Inferior parietal cortex (tissue), 1 donor: ENCODE measurements around the gene C9orf153.
"Not testable (repeated sequence)": the region's sequence is repeated elsewhere in the genome, so short reads cannot be mapped to it uniquely, and the experiment has no call there.

Experiments used
- DNase-seq: peaks from one replicate; pipeline ENCODE4 v3.0.0-alpha.2; 2016; ENCODE audit errors: extremely low spot score

The C9orf153 gene

DNA sequence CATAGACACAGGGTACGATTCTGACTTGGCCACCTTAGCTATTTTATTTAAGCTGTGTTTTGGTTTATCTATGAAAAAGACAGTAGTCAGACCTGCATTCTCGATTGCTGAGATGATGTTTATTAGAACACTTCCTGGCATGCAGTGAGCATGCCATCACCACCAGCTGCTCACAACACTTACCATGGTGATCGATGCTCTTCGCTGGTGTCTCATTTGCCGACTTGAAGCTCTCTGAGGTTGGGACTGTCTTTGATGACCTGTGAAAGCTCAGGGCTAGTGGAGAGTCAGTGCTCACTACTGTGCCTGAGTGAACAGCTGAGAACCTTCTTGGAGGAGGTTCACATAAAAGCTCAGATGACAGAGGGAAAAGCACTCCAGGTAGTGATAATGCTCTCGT, 4.4 kb upstream of the C9orf153 start:
- DNase-seq, result no peak

DNA sequence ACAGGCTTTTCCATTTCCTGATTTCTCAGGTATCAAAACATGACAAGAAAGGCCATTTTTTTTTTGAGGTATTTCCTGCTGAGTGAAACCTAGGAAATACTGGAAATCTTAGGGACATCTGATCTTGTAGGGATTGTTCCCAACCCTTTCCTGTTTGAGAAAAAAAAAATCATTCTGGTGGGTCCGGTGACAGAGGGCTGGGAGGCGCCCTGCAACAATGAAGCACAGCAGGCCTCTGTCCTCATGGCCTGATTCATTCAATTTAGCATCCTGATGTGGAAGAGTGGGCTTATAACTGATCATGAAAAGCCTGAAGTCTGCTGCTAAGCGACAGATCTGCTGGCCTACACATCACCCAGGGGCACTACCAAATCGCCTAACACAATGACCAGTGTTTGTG, 3.0 kb upstream of the C9orf153 start:
- DNase-seq, result no peak

DNA sequence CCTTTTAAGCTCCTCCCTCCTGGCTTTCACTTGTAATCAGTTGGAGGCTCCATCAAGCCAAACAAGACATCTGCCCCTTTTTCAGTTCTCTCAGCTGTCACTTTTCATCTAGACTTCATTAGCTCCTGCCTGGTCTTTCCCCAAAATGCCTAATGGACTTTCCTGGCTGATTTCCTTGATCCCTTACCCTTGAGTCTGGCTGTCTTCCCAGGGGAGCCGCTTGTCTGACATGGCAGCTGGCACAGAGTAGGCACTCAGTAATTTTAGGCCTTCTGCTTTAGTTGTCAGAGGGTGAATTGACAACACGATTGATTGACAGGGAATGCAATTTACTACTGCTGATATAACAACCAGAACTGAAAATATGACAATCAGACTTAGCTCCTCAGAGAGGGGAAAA, 2.1 kb downstream of the C9orf153 start:
- DNase-seq, result no peak

DNA sequence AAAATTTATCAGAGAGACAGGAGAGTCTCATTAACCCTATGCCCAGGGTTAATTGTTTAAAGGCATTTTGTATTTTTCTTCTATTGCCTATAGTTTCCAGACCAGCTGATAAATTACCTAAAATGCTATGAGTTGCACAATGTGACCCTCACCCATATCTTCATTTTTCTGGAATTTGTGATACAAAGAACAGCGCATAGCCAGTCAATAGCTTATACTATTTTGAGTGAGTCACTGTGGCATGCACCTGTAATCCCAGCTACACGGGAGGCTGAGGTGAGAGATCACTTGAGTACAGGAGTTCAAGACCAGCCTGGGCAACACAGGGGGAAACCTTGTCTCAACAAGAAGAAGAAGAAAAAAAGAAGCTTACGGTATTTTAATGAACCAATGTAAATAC, 2.8 kb downstream of the C9orf153 start:
- no peak for DNase-seq

DNA sequence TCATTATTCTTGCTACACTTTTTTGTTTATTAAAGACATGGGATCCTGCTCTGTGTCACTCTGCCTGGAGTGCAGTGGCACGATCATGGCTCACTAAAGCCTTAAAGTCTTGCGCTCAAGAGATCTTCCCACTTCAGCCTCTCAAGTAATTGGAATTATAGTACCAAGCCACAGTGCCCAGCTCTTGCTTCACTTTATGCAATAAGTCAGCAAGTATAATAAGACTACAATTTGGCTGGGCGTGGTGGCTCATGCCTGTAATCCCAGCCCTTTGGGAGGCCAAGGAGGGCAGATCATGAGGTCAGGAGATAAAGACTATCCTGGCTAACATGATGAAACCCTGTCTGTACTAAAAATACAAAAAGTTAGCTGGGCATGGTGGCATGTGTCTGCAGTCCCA, 5.9 kb downstream of the C9orf153 start:
- DNase-seq, result no peak

- no peak for DNase-seq
Observed at GRCh38 chr9:86252870-86253269, 6.6 kb downstream of the C9orf153 start.

DNA sequence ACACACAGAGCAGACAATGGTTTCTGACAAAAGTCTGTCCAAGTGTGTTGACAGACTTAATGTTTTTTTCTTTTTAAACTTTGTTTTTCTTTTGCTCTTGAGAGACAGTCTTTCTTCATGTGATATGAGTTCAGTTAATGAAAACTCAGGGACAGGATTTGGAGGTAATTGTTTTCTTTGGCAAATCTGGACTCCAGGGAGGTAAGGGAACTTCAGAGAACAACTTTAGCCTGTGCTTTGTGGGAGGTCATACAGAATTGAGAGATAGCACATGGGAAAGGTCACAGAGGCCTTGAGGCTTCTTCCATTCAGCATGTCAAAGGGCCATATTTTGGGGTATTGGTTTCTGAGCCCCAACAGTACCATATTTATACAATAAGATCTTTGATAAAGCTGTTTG, 9.3 kb downstream of the C9orf153 start:
- DNase-seq, result no peak

- no peak for DNase-seq
Observed at GRCh38 chr9:86248746-86249145, 10.7 kb downstream of the C9orf153 start.

DNA sequence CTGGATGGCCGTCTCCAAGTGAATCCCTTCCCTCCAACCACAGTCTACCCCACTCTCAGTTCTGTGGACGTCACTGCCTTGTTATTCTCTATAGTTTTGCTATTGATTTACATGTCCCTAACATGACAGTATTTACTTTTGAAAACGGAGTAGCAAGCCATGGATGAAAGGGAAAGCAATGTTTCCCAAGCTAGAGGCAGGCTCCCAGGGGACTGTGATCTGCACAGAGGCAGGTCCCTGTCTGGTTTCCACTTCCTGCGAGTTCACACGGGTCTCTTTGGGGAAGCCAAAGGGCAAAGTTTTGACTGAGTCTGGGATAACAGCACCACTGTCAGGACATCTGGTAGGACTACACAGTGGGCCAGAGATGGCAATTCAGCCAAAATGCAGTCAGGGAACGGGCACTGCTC, 12.7 kb downstream of the C9orf153 start:
- no peak for DNase-seq

- DNase-seq, result no peak
Observed at GRCh38 chr9:86242071-86242470, 17.4 kb downstream of the C9orf153 start.

- no peak for DNase-seq
Observed at GRCh38 chr9:86241216-86241615, 18.2 kb downstream of the C9orf153 start.

DNA sequence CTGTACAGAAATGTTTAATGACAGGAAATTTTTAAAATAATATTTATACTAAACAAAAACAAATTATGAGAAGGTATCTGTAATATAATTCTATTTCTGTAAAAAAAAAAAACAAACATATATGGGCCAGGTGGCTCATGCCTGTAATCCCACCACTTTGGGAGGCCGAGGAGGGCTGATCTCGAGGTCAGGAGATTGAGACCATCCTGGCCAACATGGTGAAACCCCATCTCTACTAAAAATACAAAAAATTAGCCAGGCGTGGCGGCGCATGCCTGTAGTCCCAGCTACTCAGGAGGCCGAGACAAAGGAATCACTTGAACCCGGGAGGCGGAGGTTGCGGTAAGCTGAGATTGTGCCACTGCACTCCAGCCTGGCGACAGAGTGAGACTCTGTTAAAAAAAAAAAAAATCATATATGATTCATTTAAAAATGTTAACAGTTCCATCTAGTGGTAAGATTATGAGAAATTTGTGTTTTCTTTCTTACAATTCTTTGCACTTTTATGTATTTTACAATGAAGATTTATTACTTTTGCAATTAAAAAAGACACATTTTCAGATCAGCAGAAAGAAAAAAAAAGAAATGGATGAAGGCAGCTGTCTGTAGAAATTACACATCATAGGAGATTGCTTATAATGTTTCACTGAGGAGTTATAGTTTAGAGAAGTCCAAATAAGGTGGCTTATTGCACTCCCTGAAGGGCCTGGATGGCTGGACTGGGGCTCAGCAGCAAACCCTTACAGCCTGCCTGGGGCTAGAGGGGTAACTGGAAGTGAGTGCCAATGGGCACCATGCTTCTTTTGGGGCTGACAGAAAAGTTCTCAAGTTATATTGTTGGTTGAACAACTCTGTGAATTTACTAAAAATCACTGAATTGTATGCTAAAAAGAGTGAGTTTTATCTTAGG, 20.3 kb downstream of the C9orf153 start:
- no peak for DNase-seq

DNA sequence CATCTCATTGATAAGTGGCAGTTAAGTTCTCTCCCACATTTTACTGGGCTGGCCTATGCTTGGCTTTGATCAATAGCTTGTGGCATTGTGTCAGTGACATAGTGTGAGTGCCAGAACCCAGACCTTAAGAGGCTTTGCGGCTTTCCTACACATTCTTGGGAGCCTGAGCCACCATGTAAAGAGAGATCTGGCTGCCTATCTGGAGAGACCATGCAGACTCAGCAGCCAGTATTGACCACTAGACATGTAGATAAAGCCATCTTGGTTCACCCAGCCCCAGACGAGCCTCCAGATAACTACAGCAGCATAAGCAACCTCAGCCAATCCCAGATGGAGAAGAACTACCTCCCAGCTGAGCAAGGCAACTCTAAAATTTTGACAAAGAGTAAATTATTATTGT, 28.6 kb downstream of the C9orf153 start:
- no peak for DNase-seq

- no peak for DNase-seq
Observed at GRCh38 chr9:86222667-86223066, 36.8 kb downstream of the C9orf153 start.

DNA sequence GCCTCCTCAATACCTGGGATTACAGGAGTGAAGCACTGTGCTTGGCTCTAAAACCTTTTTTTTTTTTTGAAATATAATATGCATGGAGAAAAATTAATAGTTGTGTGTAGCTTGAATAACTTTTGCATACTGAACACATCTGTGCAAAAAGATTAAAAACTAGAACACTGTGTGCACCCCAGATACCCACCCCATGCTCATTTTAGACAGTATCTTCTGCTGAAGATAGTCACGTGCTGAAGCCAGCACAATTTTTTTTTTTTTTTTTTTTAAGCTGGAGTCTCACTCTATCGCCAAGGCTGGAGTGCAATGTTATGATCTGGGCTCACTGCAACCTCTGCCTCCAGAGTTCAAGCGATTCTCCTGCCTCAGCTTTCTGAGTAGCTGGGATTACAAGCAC, 39.9 kb downstream of the C9orf153 start:
- no peak for DNase-seq

DNA sequence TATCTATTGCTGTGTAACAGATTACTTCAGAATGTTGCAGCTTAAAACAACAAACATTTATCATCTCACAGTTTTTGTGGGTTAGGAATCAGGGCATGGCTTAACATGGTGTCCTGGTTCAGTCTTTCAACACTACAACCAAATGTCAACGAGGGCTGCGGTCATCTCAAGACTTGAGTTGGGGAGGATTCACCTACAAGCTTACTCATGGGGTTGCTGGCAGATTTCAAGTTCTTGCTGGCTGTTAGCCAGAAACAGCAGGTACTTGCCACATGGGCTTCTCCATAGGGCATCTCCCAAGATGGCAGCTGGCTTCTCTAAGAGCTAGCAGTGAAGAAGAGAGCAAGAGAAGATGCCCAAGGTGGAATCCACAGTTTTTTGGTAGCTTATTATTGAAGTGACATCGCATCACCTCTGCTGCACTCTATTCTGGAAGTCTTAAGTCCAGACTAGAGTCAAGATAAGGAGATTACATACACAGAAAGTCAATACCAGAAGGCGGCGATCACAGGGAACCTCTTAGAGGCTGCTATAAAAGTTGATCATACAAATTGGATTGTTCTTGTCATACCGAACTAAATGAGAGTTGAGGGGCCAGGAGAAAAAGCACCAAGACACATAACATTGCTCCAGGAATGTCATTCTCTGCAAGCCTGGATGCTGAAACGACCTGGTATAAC, 42.2 kb downstream of the C9orf153 start:
- no peak for DNase-seq

GRCh38 chr9:86207193-86207592, 52.3 kb downstream of the C9orf153 start:
- DNase-seq, result no peak

GRCh38 chr9:86202338-86202882, 57.0 kb downstream of the C9orf153 start:
- peak; percentile 38 for DNase-seq

GRCh38 chr9:86201474-86202337, 57.8 kb downstream of the C9orf153 start:
- no peak for DNase-seq

DNA sequence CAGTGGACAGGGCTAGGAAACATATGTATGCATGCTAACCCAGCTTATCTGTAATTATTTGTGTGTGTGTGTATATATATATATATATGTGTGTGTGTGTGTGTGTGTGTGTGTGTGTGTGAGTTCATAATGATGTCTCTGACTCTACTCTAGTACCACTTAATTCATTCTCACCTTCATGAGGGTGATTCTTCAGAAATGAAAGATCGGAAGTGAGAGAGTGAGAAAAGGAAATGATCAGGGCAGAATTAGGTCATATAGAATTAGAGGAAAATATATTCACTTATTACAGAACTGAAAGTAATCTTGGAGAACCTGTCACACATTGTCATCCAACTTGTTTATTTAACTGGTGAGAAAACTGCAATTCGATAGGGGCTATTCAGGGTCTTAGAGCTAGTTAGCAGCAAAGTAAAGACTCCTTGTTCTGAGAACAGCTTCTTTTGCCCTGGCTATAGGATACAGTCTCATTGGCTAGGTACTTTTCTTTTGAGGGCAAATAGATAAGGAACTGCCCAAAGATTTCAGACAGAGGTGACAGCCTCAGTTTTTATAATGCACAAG, 58.8 kb downstream of the C9orf153 start:
- no peak for DNase-seq

GRCh38 chr9:86193088-86193487, 66.4 kb downstream of the C9orf153 start:
- no peak for DNase-seq

DNA sequence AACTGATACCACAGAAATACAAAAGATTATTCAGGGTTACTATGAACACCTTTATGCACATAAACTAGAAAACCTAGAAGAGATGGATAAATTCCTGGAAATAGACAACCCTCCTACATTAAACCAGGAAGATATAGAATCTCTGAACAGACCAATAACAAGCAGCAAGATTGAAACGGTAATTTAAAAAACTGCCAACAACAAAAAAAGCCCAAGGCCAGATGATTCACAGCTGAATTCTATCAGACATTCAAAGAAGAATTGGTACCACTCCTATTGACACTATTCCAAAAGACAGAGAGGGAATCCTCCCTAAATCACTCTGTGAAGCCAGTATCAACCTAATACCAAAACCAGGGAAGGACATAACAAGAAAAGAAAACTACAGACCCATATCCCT, 68.8 kb downstream of the C9orf153 start:
- not testable (repeated sequence) for DNase-seq
